Measurements from ENCODE around the gene SPATA24.

SPATA24 gene

GRCh38 chr5:139371482-139372435, 32.1 kb downstream of the SPATA24 start:
- peaks cover 35% of the 10 kb centered on the region for H3K36me3 ChIP-seq (ENCODE audit: insufficient read depth, low read length)
- no peaks in the 10 kb centered on the region for H3K4me1 ChIP-seq (ENCODE audit: insufficient read depth, low read length, severe bottlenecking)
- TF ChIP-seq EZH2 (IDR thresholded peaks at IDR 0.05; ENCODE audit: borderline replicate concordance, low read length) (no peak), CTCF (IDR thresholded peaks at IDR 0.05; ENCODE audit: low read length) (no peak)
- no peak overlapping the region for H3K4me2 ChIP-seq (ENCODE audit: low read length)
- H3K27ac ChIP-seq (ENCODE audit: low read depth, low read length, poor library complexity, severe bottlenecking), result no peak overlapping the region
- H3K27me3 ChIP-seq (ENCODE audit: insufficient read depth, low read length), result no peaks in the 10 kb centered on the region
- no peaks in the 10 kb centered on the region for H3F3A ChIP-seq (ENCODE audit: insufficient read depth, low read length)
- H3K79me2 ChIP-seq (ENCODE audit: insufficient read depth, low read length), result no peaks in the 10 kb centered on the region
- no peaks in the 10 kb centered on the region for H3K9me3 ChIP-seq (ENCODE audit: low read length)
- H3K9ac ChIP-seq (ENCODE audit: low read length), result no peak overlapping the region
- H3K9me2 ChIP-seq (ENCODE audit: low read depth, low read length), result no peaks in the 10 kb centered on the region
- no peak overlapping the region for H2AFZ ChIP-seq (ENCODE audit: low read length)
- H4K20me1 ChIP-seq (ENCODE audit: insufficient read depth, low read length), result no peaks in the 10 kb centered on the region
- no peak overlapping the region for H3K4me3 ChIP-seq (ENCODE audit: low read depth, low read length, poor library complexity, severe bottlenecking)

GRCh38 chr5:139369181-139369580, 34.7 kb downstream of the SPATA24 start:
- peaks cover 57% of the 10 kb centered on the region for H3K36me3 ChIP-seq (ENCODE audit: insufficient read depth, low read length)
- H3K79me2 ChIP-seq (ENCODE audit: insufficient read depth, low read length), result no peaks in the 10 kb centered on the region
- no peak overlapping the region for H3K9ac ChIP-seq (ENCODE audit: low read length)
- no peak overlapping the region for H2AFZ ChIP-seq (ENCODE audit: low read length)
- no peaks in the 10 kb centered on the region for H3K9me2 ChIP-seq (ENCODE audit: low read depth, low read length)
- H3F3A ChIP-seq (ENCODE audit: insufficient read depth, low read length), result no peaks in the 10 kb centered on the region
- H3K4me2 ChIP-seq (ENCODE audit: low read length), result no peak overlapping the region
- H3K4me1 ChIP-seq (ENCODE audit: insufficient read depth, low read length, severe bottlenecking), result no peaks in the 10 kb centered on the region
- H3K27me3 ChIP-seq (ENCODE audit: insufficient read depth, low read length), result no peaks in the 10 kb centered on the region
- H3K27ac ChIP-seq (ENCODE audit: low read depth, low read length, poor library complexity, severe bottlenecking), result no peak overlapping the region
- no peak for TF ChIP-seq CTCF (IDR thresholded peaks at IDR 0.05; ENCODE audit: low read length)
- TF ChIP-seq EZH2 (IDR thresholded peaks at IDR 0.05; ENCODE audit: borderline replicate concordance, low read length), result no peak
- no peaks in the 10 kb centered on the region for H4K20me1 ChIP-seq (ENCODE audit: insufficient read depth, low read length)
- no peak overlapping the region for H3K4me3 ChIP-seq (ENCODE audit: low read depth, low read length, poor library complexity, severe bottlenecking)
- no peaks in the 10 kb centered on the region for H3K9me3 ChIP-seq (ENCODE audit: low read length)

GRCh38 chr5:139368613-139369012, 35.3 kb downstream of the SPATA24 start:
- Histone ChIP-seq H3K27me3 (ENCODE audit: insufficient read depth, low read length) (no peaks in the 10 kb centered on the region), H2AFZ (ENCODE audit: low read length) (no peak overlapping the region), H3K36me3 (ENCODE audit: insufficient read depth, low read length) (peaks cover 63% of the 10 kb centered on the region), H3K9me2 (ENCODE audit: low read depth, low read length) (no peaks in the 10 kb centered on the region), H3K79me2 (ENCODE audit: insufficient read depth, low read length) (no peaks in the 10 kb centered on the region), H4K20me1 (ENCODE audit: insufficient read depth, low read length) (no peaks in the 10 kb centered on the region), H3K4me3 (ENCODE audit: low read depth, low read length, poor library complexity, severe bottlenecking) (no peak overlapping the region), H3K9ac (ENCODE audit: low read length) (no peak overlapping the region), H3F3A (ENCODE audit: insufficient read depth, low read length) (no peaks in the 10 kb centered on the region), H3K27ac (ENCODE audit: low read depth, low read length, poor library complexity, severe bottlenecking) (no peak overlapping the region), H3K4me1 (ENCODE audit: insufficient read depth, low read length, severe bottlenecking) (no peaks in the 10 kb centered on the region), H3K4me2 (ENCODE audit: low read length) (no peak overlapping the region), H3K9me3 (ENCODE audit: low read length) (no peaks in the 10 kb centered on the region)
- TF ChIP-seq CTCF (IDR thresholded peaks at IDR 0.05; ENCODE audit: low read length) (peak; percentile 33; the same call in 1 of the 2 replicates), EZH2 (IDR thresholded peaks at IDR 0.05; ENCODE audit: borderline replicate concordance, low read length) (no peak)
